GM20000 (cell line): ENCODE measurements around the gene GPC6.

ENCODE experiments used
- DNase-seq: peaks from one replicate; pipeline ENCODE4 v3.0.0; 2012; ENCODE audit warnings: low spot score
- CTCF ChIP-seq: IDR thresholded peaks from 2 replicates; pipeline ENCODE4 v1.5.1; 2012; ENCODE audit warnings: mild to moderate bottlenecking, control low read depth; ENCODE audit errors: extremely low read depth, missing control alignments

Gene GPC6

GRCh38 chr13:94145966-94146365 lies 919.4 kb downstream of the GPC6 start:
- no peak for TF ChIP-seq CTCF
- no peak for DNase-seq

DNA sequence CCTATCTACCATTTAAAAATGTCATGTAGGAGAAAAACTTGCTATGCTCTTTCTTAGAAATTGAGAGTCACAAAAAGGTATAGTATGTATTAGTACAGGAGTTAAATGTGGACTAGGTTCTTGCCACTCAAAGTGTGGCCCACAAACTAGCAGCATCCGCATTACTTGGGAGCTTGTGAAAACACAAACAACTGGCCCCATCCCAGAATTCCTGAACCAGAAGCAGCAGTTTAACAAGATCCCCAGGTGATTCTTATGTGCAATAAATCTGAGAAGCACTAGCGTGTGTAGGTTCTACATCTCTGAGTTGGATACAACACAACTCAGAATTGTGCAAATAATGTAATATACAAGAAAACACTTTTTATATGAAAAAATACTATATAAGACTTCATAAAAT lies 927.0 kb downstream of the GPC6 start:
- no peak for DNase-seq
- no peak for TF ChIP-seq CTCF

DNA sequence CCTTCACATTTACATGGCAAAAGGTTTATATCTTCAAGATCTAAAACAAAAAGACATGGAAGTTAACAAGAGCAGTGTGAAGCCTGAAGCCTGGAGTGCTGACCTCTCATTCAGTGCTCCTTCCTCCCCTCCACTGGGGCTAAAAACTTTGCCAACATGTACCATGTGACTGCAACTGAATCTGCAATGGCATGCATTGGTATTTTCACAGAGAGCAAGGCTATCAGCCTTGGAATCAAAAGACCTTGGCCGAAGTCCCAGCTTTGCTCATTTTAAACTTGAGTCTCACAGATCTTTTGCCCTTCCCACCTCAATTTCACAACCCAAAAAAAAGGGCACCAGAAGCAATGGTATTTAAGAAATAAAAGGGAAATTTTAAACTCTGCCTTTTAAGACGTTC lies 927.8 kb downstream of the GPC6 start:
- no peak for TF ChIP-seq CTCF
- no peak for DNase-seq

DNA sequence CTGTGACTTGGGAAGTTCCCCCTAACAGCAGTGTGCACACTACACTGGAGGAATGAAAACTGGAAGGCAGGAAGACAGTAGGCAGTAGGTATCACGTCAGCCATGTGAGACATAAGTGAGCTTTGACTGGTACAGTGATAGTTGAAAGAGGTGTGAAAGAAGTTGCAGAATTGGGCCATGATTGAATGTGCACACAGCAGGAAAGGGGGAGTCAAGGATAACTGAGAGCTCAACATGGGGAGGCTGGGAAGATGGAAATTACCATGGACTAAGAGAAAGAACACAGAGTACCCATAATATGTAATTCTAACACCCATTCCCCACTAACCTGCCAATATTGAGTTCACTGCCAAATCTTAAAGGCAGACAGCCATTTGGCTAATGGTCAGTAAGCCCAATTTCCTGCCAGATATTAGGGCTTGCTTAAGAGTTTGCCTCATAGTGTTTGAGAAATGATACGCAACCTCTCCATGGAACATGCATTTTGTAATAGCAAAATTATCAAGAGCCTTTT lies 931.2 kb downstream of the GPC6 start:
- DNase-seq: no peak

GRCh38 chr13:94160875-94161274 lies 934.3 kb downstream of the GPC6 start:
- no peak for TF ChIP-seq CTCF
- DNase-seq: no peak

More for the DNA sequence above, 931.2 kb downstream of the GPC6 start:
- no peak for TF ChIP-seq CTCF

DNA sequence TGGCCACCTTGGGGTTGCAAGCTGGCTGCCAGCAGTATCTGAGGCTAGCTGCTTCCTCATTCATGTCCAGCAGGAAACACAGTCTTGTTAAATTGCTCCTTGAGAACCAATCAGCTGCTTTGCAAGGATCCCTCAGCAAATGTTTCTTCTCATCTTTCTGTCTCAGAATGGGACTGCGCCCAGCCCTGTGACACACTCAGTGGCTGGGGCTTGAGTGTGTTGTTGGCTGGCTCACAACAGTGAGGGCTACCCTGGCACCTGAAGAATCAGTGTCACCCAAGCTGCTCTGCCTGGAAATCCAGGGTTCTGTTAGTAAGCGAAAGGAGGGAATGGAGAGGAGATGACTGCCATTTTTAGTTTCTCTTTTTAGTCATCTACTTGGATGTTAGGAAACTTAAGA lies 935.7 kb downstream of the GPC6 start:
- TF ChIP-seq CTCF: no peak
- DNase-seq: no peak

DNA sequence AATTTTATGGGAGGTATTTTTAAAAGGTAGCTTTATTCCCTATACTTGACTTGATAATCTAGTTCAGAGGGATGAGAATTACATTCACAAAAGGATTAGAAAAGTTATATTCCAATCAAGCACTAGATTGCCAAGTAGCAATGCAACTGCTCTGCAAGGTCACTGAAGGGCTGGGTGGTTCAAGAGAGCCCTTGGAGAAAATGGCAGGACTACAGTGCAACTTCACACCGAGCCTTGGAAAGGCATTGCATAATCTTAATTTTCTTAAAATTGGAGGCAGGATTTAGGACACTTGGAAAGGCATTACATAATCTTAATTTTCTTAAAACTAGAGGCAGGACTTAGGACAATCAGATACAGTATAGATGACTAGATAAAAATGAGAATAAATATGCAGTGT lies 936.9 kb downstream of the GPC6 start:
- DNase-seq: no peak
- TF ChIP-seq CTCF: no peak
